HepG2 (cell line): Measurements from ENCODE around the gene GOLGB1. TPM values are rescaled to one million over a fixed set of nuclear protein-coding genes. Genes with fewer than 3 reads are reported as not detected.

ENCODE experiments used
- ATAC-seq: fragments of 200-7000 bp; cut with Tn5 transposase; 3 replicates; pipeline ENCODE4 v1.9.1; 2020; ENCODE audit warnings: mild to moderate bottlenecking, moderate library complexity
- BruUV-seq: library from RNA; stranded (reverse); fragments of 400-500 nt; replicated peaks from 2 replicates; lab custom pipeline; 2021; lab: Mats Ljungman, UMichigan
- CTCF ChIA-PET: fragments of 300-600 bp; formaldehyde crosslinking; extraction: SDS; loops from one replicate; lab custom pipeline; 2021; ENCODE audit warnings: low total read pairs, inconsistent platforms, low intra/inter-chr PET ratio; lab: Yijun Ruan, JAX
- POLR2A ChIA-PET: fragments of 350-600 bp; sonication (Branson Sonifier 250); formaldehyde crosslinking; loops from one replicate; lab custom pipeline; 2020; ENCODE audit warnings: antibody characterized with exemption, inconsistent platforms; lab: Yijun Ruan, JAX
- DNase-seq: peaks from one replicate; pipeline ENCODE4 v3.0.0-alpha.2; 2015; ENCODE audit warnings: low spot score
- FAIRE-seq: peaks from 3 replicates; lab custom pipeline; 2011; peaks lifted over from hg19 to GRCh38; lab: Jason Lieb, UNC
- H2AFZ ChIP-seq: one replicate; pipeline ENCODE4 v1.6.1; 2011; ENCODE audit warnings: low read length, inconsistent platforms
- H3K27ac ChIP-seq: fragments of 300-600 bp; 3 replicates; pipeline ENCODE4 v1.8.0; 2011; ENCODE audit warnings: mixed run types, mild to moderate bottlenecking, mixed read lengths, low read length, inconsistent platforms; ENCODE audit not compliant: insufficient read depth; ENCODE audit errors: extremely low read length
- H3K27me3 ChIP-seq, 2 experiments: fragments of 200-600 bp in 1 of 2; 2 replicates in 1 of 2; 3 replicates in 1 of 2; pipeline versions ENCODE4 v1.6.0 to v1.8.0; 2011; ENCODE audit warnings: low read length in 2 of 2, mild to moderate bottlenecking in 2 of 2, moderate library complexity in 2 of 2, inconsistent platforms in 1 of 2; ENCODE audit not compliant: insufficient read depth in 2 of 2, control insufficient read depth in 1 of 2
- H3K36me3 ChIP-seq, 2 experiments: fragments of 200-600 bp in 1 of 2; replicated peaks in 1 of 2; 2 replicates in 1 of 2; 3 replicates in 1 of 2; pipeline versions ENCODE4 v1.5.1 to v1.8.0; 2011; ENCODE audit warnings: low read length in 2 of 2, inconsistent platforms in 1 of 2; ENCODE audit not compliant: insufficient read depth in 2 of 2, control insufficient read depth in 1 of 2
- H3K4me1 ChIP-seq: 2 replicates; pipeline ENCODE4 v1.5.1; 2012; ENCODE audit warnings: low read length, inconsistent platforms; ENCODE audit not compliant: insufficient read depth
- H3K4me2 ChIP-seq: 2 replicates; pipeline ENCODE4 v1.6.0; 2011; ENCODE audit warnings: low read depth, low read length, inconsistent platforms
- H3K4me3 ChIP-seq, 3 experiments: fragments of 200-600 bp in 1 of 3; sonication (generic), shearing (Covaris generic) in 1 of 3; replicated peaks in 1 of 3; 2 replicates each; pipeline ENCODE4 v1.5.1; 2011 to 2016; ENCODE audit warnings: low read length in 3 of 3, inconsistent platforms in 2 of 3, low read depth in 2 of 3, mild to moderate bottlenecking in 2 of 3, control low read depth in 1 of 3, mixed read lengths in 1 of 3; ENCODE audit not compliant: insufficient read depth in 1 of 3
- H3K79me2 ChIP-seq: one replicate; pipeline ENCODE4 v1.6.1; 2011; ENCODE audit warnings: low read length, inconsistent platforms; ENCODE audit not compliant: insufficient read depth
- H3K9ac ChIP-seq: 2 replicates; pipeline ENCODE4 v1.6.0; 2011; ENCODE audit warnings: mild to moderate bottlenecking, low read depth, low read length, inconsistent platforms; ENCODE audit not compliant: insufficient read depth
- H3K9me3 ChIP-seq: 2 replicates; pipeline ENCODE4 v1.5.1; 2012; ENCODE audit warnings: mild to moderate bottlenecking, low read length
- H4K20me1 ChIP-seq: 2 replicates; pipeline ENCODE4 v1.6.0; 2011; ENCODE audit warnings: inconsistent platforms, mild to moderate bottlenecking, low read length, moderate library complexity; ENCODE audit not compliant: insufficient read depth
- ARID5B ChIP-seq: IDR thresholded peaks from 2 replicates; pipeline ENCODE4 v1.4.0; 2020; ENCODE audit warnings: mild to moderate bottlenecking, missing genetic modification reagents
- PAX8 ChIP-seq: sonication (generic); formaldehyde crosslinking; IDR thresholded peaks from 2 replicates; pipeline ENCODE4 v1.8.0; 2022; ENCODE audit warnings: mild to moderate bottlenecking, missing genetic modification reagents, borderline replicate concordance
- SRSF4 ChIP-seq: fragments of 200-400 bp; formaldehyde crosslinking; IDR thresholded peaks from one replicate; pipeline ENCODE4 v1.6.1; 2018; ENCODE audit warnings: mild to moderate bottlenecking, low read depth, low read length, moderate library complexity; ENCODE audit not compliant: poor library complexity, severe bottlenecking
- ZNF343 ChIP-seq: sonication (generic); formaldehyde crosslinking; IDR thresholded peaks from 2 replicates; pipeline ENCODE4 v1.4.0; 2020; ENCODE audit warnings: mild to moderate bottlenecking, missing genetic modification reagents
- ZNF557 ChIP-seq: sonication (generic); formaldehyde crosslinking; IDR thresholded peaks from 2 replicates; pipeline ENCODE4 v1.4.0; 2020; ENCODE audit warnings: missing genetic modification reagents
- WGBS: methylation state at CpG from one replicate; pipeline ENCODE4 v1.1.6; 2017; ENCODE audit warnings: low lambda C conversion rate; 5-methylcytosine and 5-hydroxymethylcytosine counted together
- in situ Hi-C: cut with HindIII; loops from 2 replicates; pipeline ENCODE4 v1.10.0; 2017; ENCODE audit warnings: low pct_unique_long_range_greater_than_20kb; ENCODE audit not compliant: extremely low pct_ligation_motif_present
- intact Hi-C: fragments of 100-400 bp; cut with micrococcal nuclease; formaldehyde crosslinking; loops from one replicate; pipeline ENCODE4 v1.10.0; 2022; ENCODE audit not compliant: unreplicated experiment
- polyA plus RNA-seq, 8 experiments: library from polyadenylated mRNA; depleted of rRNA in 3 of 8; stranded (reverse) in 7 of 8; unstranded in 1 of 8; fragments of >200 nt; fragmentation: Illumina TruSeq in 4 of 8; extraction: Trizol in 4 of 8; gene quantifications; 2 replicates each; pipeline versions ENCODE4 v1.2.1 to v1.2.3, GENCODE V29; 2011 to 2016; ENCODE audit warnings: low read depth in 4 of 8, missing spikeins in 1 of 8, mixed read lengths in 1 of 8; ENCODE audit not compliant: insufficient read depth in 1 of 8
- total RNA-seq, 5 experiments: library from RNA; depleted of rRNA; stranded (reverse); fragments of >200 nt; fragmentation: Illumina TruSeq; extraction: Trizol; gene quantifications; 2 replicates each; pipeline ENCODE4 v1.2.3, GENCODE V29; 2016; ENCODE audit warnings: low read depth in 1 of 5
- TF ChIP-seq, protein P1 (sequence below): sonication (generic); formaldehyde crosslinking; IDR thresholded peaks from 2 replicates; pipeline ENCODE4 v1.4.0; 2020; ENCODE audit warnings: mild to moderate bottlenecking, missing genetic modification reagents
- TF ChIP-seq, protein P2 (sequence below): sonication (generic); formaldehyde crosslinking; IDR thresholded peaks from 2 replicates; pipeline ENCODE4 v1.4.0; 2020; ENCODE audit warnings: missing genetic modification reagents

Gene GOLGB1
- total and polyA plus RNA-seq, 2 of the 13 experiments (the other 11 are each of a cell fraction or from before 2014, with no cell fraction given), result 13.1 to 39.5 TPM

- Histone ChIP-seq H3K4me2 (no peak overlapping the region), H4K20me1 (no peaks in the 10 kb centered on the region), H3K27me3 (peaks cover 0 to 3% of the 10 kb centered on the region in 2 experiments; a peak in 1 of 5 replicates), H3K9ac (no peak overlapping the region), H3K36me3 (no peaks in the 10 kb centered on the region), H2AFZ (no peak overlapping the region), H3K9me3 (no peaks in the 10 kb centered on the region), H3K27ac (no peak overlapping the region), H3K4me3 (no peak overlapping the region), H3K79me2 (no peaks in the 10 kb centered on the region), H3K4me1 (no peaks in the 10 kb centered on the region)
- POLR2A ChIA-PET, result no interaction called here
- whole genome bisulfite sequencing, result 33% methylated on average over 4 of the region's 4 CpGs
- intact Hi-C loops, result no loop called here
- DNase-seq, result no peak
- in situ Hi-C loops, result no loop called here
- ATAC-seq, result no peak
- TF ChIP-seq PAX8 (CRISPR knock-in tag) (no peak), SRSF4 (no peak), ARID5B (no peak), ZNF557 (no peak)
- BruUV-seq, result no TSS peak
- CTCF ChIA-PET, result no interaction called here
- FAIRE-seq, result no peak
Measured at GRCh38 chr3:121627211-121627610, 122.3 kb downstream of the GOLGB1 start.

DNA sequence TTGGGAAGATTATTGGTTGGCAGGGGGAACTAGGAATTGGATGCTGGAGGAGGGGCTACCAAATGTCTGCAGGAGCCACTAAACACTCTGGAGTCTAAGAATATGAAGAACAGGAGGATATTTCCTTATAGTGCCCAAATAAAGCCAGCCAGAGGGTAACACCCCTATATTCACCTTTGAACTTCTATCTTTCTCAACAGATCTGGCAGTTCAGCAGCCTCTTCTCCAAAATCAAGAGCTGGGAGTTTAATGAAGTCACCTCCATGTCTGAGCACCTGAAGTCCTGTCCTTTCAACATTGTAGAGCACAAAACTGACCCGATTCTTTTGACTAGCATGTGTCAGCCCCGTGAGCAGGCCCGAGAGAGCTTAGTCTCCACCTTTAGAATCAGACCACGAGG lies 123.0 kb downstream of the GOLGB1 start:
- FAIRE-seq (no peak), ATAC-seq (no peak)
- CTCF ChIA-PET, result no interaction called here
- TF ChIP-seq, protein P1, sequence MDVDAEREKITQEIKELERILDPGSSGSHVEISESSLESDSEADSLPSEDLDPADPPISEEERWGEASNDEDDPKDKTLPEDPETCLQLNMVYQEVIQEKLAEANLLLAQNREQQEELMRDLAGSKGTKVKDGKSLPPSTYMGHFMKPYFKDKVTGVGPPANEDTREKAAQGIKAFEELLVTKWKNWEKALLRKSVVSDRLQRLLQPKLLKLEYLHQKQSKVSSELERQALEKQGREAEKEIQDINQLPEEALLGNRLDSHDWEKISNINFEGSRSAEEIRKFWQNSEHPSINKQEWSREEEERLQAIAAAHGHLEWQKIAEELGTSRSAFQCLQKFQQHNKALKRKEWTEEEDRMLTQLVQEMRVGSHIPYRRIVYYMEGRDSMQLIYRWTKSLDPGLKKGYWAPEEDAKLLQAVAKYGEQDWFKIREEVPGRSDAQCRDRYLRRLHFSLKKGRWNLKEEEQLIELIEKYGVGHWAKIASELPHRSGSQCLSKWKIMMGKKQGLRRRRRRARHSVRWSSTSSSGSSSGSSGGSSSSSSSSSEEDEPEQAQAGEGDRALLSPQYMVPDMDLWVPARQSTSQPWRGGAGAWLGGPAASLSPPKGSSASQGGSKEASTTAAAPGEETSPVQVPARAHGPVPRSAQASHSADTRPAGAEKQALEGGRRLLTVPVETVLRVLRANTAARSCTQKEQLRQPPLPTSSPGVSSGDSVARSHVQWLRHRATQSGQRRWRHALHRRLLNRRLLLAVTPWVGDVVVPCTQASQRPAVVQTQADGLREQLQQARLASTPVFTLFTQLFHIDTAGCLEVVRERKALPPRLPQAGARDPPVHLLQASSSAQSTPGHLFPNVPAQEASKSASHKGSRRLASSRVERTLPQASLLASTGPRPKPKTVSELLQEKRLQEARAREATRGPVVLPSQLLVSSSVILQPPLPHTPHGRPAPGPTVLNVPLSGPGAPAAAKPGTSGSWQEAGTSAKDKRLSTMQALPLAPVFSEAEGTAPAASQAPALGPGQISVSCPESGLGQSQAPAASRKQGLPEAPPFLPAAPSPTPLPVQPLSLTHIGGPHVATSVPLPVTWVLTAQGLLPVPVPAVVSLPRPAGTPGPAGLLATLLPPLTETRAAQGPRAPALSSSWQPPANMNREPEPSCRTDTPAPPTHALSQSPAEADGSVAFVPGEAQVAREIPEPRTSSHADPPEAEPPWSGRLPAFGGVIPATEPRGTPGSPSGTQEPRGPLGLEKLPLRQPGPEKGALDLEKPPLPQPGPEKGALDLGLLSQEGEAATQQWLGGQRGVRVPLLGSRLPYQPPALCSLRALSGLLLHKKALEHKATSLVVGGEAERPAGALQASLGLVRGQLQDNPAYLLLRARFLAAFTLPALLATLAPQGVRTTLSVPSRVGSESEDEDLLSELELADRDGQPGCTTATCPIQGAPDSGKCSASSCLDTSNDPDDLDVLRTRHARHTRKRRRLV, result no peak
- TF ChIP-seq ZNF343, result no peak
- TF ChIP-seq, protein P2, sequence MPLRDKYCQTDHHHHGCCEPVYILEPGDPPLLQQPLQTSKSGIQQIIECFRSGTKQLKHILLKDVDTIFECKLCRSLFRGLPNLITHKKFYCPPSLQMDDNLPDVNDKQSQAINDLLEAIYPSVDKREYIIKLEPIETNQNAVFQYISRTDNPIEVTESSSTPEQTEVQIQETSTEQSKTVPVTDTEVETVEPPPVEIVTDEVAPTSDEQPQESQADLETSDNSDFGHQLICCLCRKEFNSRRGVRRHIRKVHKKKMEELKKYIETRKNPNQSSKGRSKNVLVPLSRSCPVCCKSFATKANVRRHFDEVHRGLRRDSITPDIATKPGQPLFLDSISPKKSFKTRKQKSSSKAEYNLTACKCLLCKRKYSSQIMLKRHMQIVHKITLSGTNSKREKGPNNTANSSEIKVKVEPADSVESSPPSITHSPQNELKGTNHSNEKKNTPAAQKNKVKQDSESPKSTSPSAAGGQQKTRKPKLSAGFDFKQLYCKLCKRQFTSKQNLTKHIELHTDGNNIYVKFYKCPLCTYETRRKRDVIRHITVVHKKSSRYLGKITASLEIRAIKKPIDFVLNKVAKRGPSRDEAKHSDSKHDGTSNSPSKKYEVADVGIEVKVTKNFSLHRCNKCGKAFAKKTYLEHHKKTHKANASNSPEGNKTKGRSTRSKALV (CRISPR knock-in tag), result no peak

More for the DNA sequence above, 123.0 kb downstream of the GOLGB1 start:
- DNase-seq, result no peak
- no peak overlapping the region for H3K4me3 ChIP-seq
- H4K20me1 ChIP-seq, result no peaks in the 10 kb centered on the region
- no peak overlapping the region for H3K9ac ChIP-seq
- H3K9me3 ChIP-seq, result no peaks in the 10 kb centered on the region
- no peak overlapping the region for H3K27ac ChIP-seq
- POLR2A ChIA-PET, result no interaction called here
- intact Hi-C loops (no loop called here), in situ Hi-C loops (no loop called here)
- H3K36me3 ChIP-seq, result no peaks in the 10 kb centered on the region
- H3K4me2 ChIP-seq, result no peak overlapping the region
- H2AFZ ChIP-seq, result no peak overlapping the region
- H3K4me1 ChIP-seq, result no peaks in the 10 kb centered on the region
- H3K27me3 ChIP-seq, result peaks cover 0 to 6% of the 10 kb centered on the region in 2 experiments; a peak in 1 of 5 replicates
- no TSS peak for BruUV-seq
- H3K79me2 ChIP-seq, result no peaks in the 10 kb centered on the region
- 19% methylated on average over 4 of the region's 4 CpGs for WGBS
